H54 (cell line): ENCODE results near the gene TCEANC2.
A peak's percentile ranks its signal among the peaks of the same experiment; 100 is the strongest.

Source experiments
- DNase-seq: peaks from one replicate; pipeline ENCODE4 v3.0.0; 2011; ENCODE audit warnings: low spot score, mixed read lengths; ENCODE audit not compliant: insufficient read length
- FAIRE-seq: peaks from 3 replicates; lab custom pipeline; 2011; peaks lifted over from hg19 to GRCh38; lab: Jason Lieb, UNC
- POLR2A ChIP-seq: IDR thresholded peaks from 2 replicates; pipeline ENCODE4 v1.6.1; 2011; ENCODE audit warnings: low read depth, mild to moderate bottlenecking, low read length

TCEANC2 gene

GRCh38 chr1:54135436-54136120, 82.2 kb downstream of the TCEANC2 start:
- peak; percentile 57 for DNase-seq
- TF ChIP-seq POLR2A: no peak
- no peak for FAIRE-seq

- DNase-seq (no peak), FAIRE-seq (no peak)
- TF ChIP-seq POLR2A: no peak
Observed at GRCh38 chr1:54136269-54136896, 83.0 kb downstream of the TCEANC2 start.

GRCh38 chr1:54136963-54137533, 83.6 kb downstream of the TCEANC2 start:
- TF ChIP-seq POLR2A: no peak
- DNase-seq: no peak
- FAIRE-seq: no peak

GRCh38 chr1:54137534-54138061, 84.2 kb downstream of the TCEANC2 start:
- no peak for TF ChIP-seq POLR2A
- peak; percentile 86 for DNase-seq
- peak; percentile 15 for FAIRE-seq

- FAIRE-seq (no peak), DNase-seq (no peak)
- TF ChIP-seq POLR2A: no peak
Observed at GRCh38 chr1:54138994-54139393, 85.6 kb downstream of the TCEANC2 start.

GRCh38 chr1:54139711-54140110, 86.3 kb downstream of the TCEANC2 start:
- no peak for TF ChIP-seq POLR2A
- DNase-seq (no peak), FAIRE-seq (no peak)

GRCh38 chr1:54142146-54142900, 88.9 kb downstream of the TCEANC2 start:
- no peak for FAIRE-seq
- TF ChIP-seq POLR2A: no peak

GRCh38 chr1:54144366-54144765, 91.0 kb downstream of the TCEANC2 start:
- DNase-seq (no peak), FAIRE-seq (no peak)
- TF ChIP-seq POLR2A: no peak

More at GRCh38 chr1:54142146-54142900, 88.9 kb downstream of the TCEANC2 start:
- no peak for DNase-seq

GRCh38 chr1:54149734-54150133, 96.3 kb downstream of the TCEANC2 start:
- DNase-seq (no peak), FAIRE-seq (no peak)
- TF ChIP-seq POLR2A: no peak

GRCh38 chr1:54151013-54151412, 97.6 kb downstream of the TCEANC2 start:
- DNase-seq (no peak), FAIRE-seq (no peak)
- no peak for TF ChIP-seq POLR2A

GRCh38 chr1:54152696-54153095, 99.3 kb downstream of the TCEANC2 start, which contains the start of gene CDCP2:
CDCP2 (minus strand) TSS chr1:54153000; CDS start chr1:54152922, 78 bp downstream.
- no peak for TF ChIP-seq POLR2A
- DNase-seq (no peak), FAIRE-seq (no peak)

GRCh38 chr1:54153535-54154439, 100.4 kb downstream of the TCEANC2 start:
- TF ChIP-seq POLR2A: no peak
- DNase-seq: peak; percentile 49
- FAIRE-seq: no peak
